Activated CD4-positive, alpha-beta memory T cell treated with anti-CD3 and anti-CD28 coated beads for 36 hours (primary cell): ENCODE results near the gene TMTC1. TPM values are rescaled to one million over a fixed set of nuclear protein-coding genes. Genes with fewer than 3 reads are reported as not detected.

Experiments
- CTCF ChIA-PET: fragments of 350-600 bp; sonication (Branson Sonifier 250); formaldehyde crosslinking; loops from one replicate; lab custom pipeline; 2021; ENCODE audit warnings: antibody characterized with exemption, inconsistent platforms; lab: Charles Lee
- POLR2A ChIA-PET: fragments of 350-600 bp; sonication (Branson Sonifier 250); formaldehyde crosslinking; loops from one replicate; lab custom pipeline; 2021; ENCODE audit warnings: antibody characterized with exemption; lab: Charles Lee
- DNase-seq: peaks from one replicate; pipeline ENCODE4 v3.0.0-alpha.2; 2020
- H3K27ac Mint-ChIP-seq: one replicate; pipeline ENCODE4 v1.8.0; 2021; ENCODE audit warnings: mixed read lengths
- H3K27me3 Mint-ChIP-seq: one replicate; pipeline ENCODE4 v1.8.0; 2021; ENCODE audit warnings: mixed read lengths
- H3K36me3 Mint-ChIP-seq: one replicate; pipeline ENCODE4 v1.8.0; 2021; ENCODE audit warnings: mixed read lengths
- H3K4me1 Mint-ChIP-seq: one replicate; pipeline ENCODE4 v1.8.0; 2021; ENCODE audit warnings: low read depth, mixed read lengths
- H3K4me3 Mint-ChIP-seq: one replicate; pipeline ENCODE4 v1.8.0; 2021; ENCODE audit warnings: mild to moderate bottlenecking, mixed read lengths
- H3K9me3 Mint-ChIP-seq: one replicate; pipeline ENCODE4 v1.8.0; 2021; ENCODE audit warnings: mixed read lengths
- intact Hi-C: fragments of 100-400 bp; cut with micrococcal nuclease; formaldehyde crosslinking; loops from one replicate; pipeline ENCODE4 v1.15.1; 2023
- total RNA-seq, 2 experiments: library from RNA; stranded (reverse); gene quantifications; one replicate each; pipeline ENCODE4 v1.2.3, GENCODE V29; 2021

Gene TMTC1
- total RNA-seq, 2 experiments from 2014 or later = 0.15 to 0.17 TPM

DNA sequence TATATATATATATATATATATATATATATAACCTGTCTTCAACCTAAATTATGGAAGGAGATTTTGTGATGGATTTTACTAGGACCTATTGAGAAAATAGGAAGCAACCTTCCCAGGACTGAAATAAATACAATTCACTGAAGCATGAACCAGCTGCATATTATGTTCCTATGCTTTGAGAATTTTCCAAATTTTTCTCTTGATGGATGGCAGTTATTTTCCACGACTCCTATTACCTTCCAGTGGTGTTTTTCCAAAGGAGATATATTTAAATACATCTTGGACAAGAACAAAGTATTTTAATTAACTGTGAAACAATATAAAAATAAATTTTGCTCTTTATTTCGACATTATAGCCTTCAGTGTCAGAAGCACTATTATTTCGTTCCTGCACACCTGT, 87.9 kb downstream of the TMTC1 start:
- CTCF ChIA-PET = no interaction called here
- Mint-ChIP-seq H3K4me3 (no peak overlapping the region), H3K9me3 (no peaks in the 10 kb centered on the region), H3K36me3 (no peaks in the 10 kb centered on the region), H3K4me1 (no peaks in the 10 kb centered on the region), H3K27ac (no peak overlapping the region), H3K27me3 (peaks cover 8% of the 10 kb centered on the region)
- POLR2A ChIA-PET = no interaction called here
- intact Hi-C loops = no loop called here
- DNase-seq = no peak

DNA sequence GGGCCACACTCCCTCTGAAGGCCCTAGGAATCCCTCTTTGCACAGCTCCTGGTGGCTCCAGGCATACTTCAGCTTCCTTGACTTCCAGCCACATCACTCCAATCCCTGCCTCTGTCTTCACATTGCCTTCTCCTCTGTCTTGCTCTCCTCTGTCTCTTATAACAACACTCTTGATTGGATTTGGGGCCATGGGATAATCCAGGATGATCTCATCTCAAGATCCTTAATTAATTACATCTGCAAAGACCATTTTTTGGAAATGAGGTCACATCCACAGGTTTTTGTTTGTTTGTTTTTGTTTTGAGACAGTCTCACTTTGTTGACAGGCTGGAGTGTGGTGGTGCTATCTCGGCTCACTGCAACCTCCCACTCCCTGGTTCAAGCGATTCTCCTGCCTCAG, 88.7 kb downstream of the TMTC1 start:
- ChIA-PET POLR2A (no interaction called here), CTCF (no interaction called here)
- Mint-ChIP-seq H3K27ac (no peak overlapping the region), H3K36me3 (no peaks in the 10 kb centered on the region), H3K27me3 (peaks cover 9% of the 10 kb centered on the region), H3K4me1 (no peaks in the 10 kb centered on the region), H3K9me3 (no peaks in the 10 kb centered on the region), H3K4me3 (no peak overlapping the region)
- intact Hi-C loops = no loop called here
- DNase-seq = no peak

DNA sequence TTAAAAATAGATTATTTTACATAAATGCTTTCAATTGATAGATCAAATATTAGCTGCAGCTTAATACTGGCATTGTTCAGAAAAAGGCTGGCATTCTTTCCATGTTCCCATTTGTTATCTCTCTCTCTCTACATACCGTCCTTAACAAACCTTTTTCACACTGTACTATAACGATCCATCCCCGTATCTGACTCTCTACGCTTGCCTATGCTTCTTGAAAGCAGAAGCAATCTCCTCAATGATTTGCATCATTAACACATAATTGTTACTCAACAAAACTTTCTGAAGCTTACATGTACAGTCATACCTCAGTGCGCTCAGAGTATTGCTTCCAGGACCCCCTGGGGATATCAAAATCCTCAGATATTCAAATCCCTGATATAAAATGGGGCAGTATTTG, 89.7 kb downstream of the TMTC1 start:
- ChIA-PET CTCF (no interaction called here), POLR2A (no interaction called here)
- H3K9me3 Mint-ChIP-seq = no peaks in the 10 kb centered on the region
- H3K27me3 Mint-ChIP-seq = peaks cover 9% of the 10 kb centered on the region
- H3K4me3 Mint-ChIP-seq = no peak overlapping the region
- no peaks in the 10 kb centered on the region for H3K4me1 Mint-ChIP-seq
- DNase-seq = no peak
- H3K36me3 Mint-ChIP-seq = no peaks in the 10 kb centered on the region
- intact Hi-C loops = no loop called here
- no peak overlapping the region for H3K27ac Mint-ChIP-seq

DNA sequence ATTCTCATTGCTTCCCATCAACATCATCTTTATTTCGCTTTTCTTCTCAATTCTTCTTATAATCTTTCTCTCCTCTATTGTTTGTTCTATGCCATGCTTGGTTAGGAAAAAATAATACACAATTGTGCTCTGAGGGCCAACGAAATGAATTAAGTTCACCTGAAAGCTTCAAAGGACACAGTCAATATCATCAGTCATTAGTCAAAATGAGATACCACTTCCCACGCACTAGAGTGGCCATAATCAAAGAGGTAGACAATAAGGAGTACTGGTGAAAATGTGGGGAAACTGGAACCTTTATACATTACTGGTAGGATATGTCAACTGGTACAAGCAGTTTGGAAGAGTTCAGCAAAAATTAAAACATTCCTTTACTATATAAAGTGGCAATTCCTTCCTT, 91.5 kb downstream of the TMTC1 start:
- POLR2A ChIA-PET = no interaction called here
- Mint-ChIP-seq H3K9me3 (no peaks in the 10 kb centered on the region), H3K4me3 (no peak overlapping the region), H3K27me3 (peaks cover 9% of the 10 kb centered on the region), H3K4me1 (no peaks in the 10 kb centered on the region), H3K36me3 (no peaks in the 10 kb centered on the region), H3K27ac (no peak overlapping the region)
- CTCF ChIA-PET = no interaction called here
- no peak for DNase-seq
- intact Hi-C loops = no loop called here

DNA sequence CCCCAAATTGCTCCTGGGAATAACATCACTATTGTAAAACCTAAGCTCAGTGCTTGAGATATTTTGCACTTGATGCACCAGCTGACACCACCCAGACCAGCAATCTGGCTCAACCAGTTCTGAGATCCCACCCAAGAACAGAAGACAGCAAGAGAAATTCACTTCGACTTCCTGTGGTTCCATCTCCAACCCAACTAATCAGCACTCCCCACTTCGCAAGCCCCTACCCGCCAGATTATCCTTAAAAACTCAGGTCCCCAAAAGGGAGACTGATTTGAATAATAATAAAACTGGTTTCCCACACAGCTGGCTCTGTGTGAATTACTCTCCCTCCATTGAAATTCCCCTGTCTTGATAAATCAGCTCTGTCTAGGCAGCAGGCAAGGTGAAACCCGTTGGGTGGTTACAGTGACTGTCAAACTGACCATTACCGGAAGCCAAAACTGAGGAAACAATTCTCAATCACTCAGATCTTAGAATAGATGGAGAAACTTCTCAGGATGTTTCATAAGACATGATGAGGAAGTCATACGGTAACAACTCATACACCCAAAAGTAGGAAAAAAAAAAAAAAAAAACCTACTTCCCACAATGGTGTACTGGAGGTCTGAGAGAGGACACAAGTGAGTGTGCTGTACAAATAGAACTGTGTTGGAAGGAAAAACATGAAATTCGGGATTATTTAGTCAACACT, 92.4 kb downstream of the TMTC1 start:
- ChIA-PET CTCF (no interaction called here), POLR2A (no interaction called here)
- Mint-ChIP-seq H3K27ac (no peak overlapping the region), H3K27me3 (peaks cover 11% of the 10 kb centered on the region), H3K36me3 (no peaks in the 10 kb centered on the region), H3K4me3 (no peak overlapping the region), H3K4me1 (no peaks in the 10 kb centered on the region), H3K9me3 (no peaks in the 10 kb centered on the region)
- intact Hi-C loops = no loop called here
- no peak for DNase-seq

DNA sequence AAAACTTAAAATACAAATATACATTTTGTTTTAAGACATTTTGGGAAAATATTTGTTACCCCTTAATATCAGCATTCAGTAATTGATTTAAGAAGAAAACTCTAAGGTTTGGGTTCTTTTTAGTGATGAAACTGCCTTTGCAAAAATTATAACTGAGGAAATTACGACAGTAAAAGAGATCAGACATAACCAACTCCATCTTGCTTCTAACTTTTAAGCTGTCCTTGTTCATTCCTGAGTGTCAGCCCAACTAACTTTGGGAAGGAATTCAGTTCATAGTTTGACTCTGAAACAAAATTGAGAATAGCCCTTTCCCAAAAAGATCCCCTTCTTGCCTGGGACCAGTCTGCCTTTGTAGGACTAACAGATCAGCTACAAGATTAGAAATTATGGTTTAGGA, 93.0 kb downstream of the TMTC1 start:
- POLR2A ChIA-PET = no interaction called here
- intact Hi-C loops = no loop called here
- Mint-ChIP-seq H3K4me3 (no peak overlapping the region), H3K9me3 (no peaks in the 10 kb centered on the region), H3K27me3 (peaks cover 11% of the 10 kb centered on the region), H3K4me1 (no peaks in the 10 kb centered on the region), H3K36me3 (no peaks in the 10 kb centered on the region), H3K27ac (no peak overlapping the region)
- CTCF ChIA-PET = no interaction called here
- no peak for DNase-seq

DNA sequence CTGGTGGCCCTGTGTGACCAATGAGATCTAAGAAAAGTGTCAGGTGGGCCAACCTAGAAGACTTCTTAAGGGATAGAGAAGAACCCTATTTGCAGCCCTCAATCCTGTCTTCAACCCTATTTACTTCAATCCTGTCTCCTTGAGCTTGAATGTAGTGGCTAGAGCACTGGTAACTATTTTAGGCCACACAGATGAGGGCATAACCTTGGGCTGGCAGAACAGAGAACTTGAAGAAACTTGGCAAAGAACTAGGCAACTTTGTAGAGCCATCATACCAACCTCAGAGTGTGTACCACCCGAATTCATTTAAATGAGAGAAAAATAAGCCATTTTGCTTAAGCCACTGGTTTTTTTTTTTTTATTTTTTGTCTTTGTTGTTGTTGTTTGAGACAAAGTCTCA, 94.8 kb downstream of the TMTC1 start:
- POLR2A ChIA-PET = no interaction called here
- CTCF ChIA-PET = no interaction called here
- no peaks in the 10 kb centered on the region for H3K9me3 Mint-ChIP-seq
- intact Hi-C loops = no loop called here
- peaks cover 11% of the 10 kb centered on the region for H3K27me3 Mint-ChIP-seq
- no peak for DNase-seq
- H3K4me3 Mint-ChIP-seq = no peak overlapping the region
- H3K27ac Mint-ChIP-seq = no peak overlapping the region
- no peaks in the 10 kb centered on the region for H3K36me3 Mint-ChIP-seq
- no peaks in the 10 kb centered on the region for H3K4me1 Mint-ChIP-seq

DNA sequence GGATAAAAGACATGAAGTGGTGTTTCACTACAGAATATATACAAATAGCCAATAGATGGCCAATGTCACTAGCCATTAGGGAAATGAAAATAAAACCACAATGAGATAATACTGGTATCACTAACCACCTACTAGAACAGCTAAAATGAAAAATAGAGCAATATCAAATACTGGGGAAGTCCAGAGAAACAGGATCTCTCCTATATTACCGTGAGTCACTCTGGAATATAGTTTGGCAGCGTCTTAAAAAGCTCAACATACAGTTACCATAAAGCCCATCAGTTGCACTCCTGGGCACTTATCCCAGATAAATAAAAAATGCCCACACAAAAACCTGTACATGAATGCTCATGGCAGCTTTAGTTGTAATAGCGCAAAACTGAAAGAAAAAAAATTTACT, 101.7 kb downstream of the TMTC1 start:
- Mint-ChIP-seq H3K36me3 (no peaks in the 10 kb centered on the region), H3K9me3 (no peaks in the 10 kb centered on the region), H3K27ac (no peak overlapping the region), H3K4me3 (no peak overlapping the region), H3K4me1 (no peaks in the 10 kb centered on the region), H3K27me3 (peaks cover 2% of the 10 kb centered on the region)
- POLR2A ChIA-PET = no interaction called here
- intact Hi-C loops = no loop called here
- CTCF ChIA-PET = no interaction called here
- DNase-seq = no peak

DNA sequence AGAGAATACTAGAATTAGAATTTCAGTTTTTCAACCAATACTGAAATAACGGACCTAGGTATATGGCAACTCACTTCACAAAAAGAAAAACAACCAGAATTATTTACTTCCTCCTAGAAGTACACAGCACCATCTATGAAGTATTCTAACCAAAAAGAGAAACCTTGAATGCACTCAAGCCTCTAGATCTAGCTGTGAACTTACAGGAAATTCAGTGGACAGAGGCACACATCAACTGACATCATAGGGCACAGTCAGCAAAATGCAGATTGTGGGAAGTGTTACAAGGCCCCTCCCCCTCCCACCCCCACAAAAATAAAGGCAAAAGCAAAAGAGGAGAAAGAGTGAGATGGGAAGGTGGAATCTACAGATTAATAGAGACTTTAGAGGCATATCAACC, 102.4 kb downstream of the TMTC1 start:
- no peaks in the 10 kb centered on the region for H3K27me3 Mint-ChIP-seq
- intact Hi-C loops = no loop called here

DNA sequence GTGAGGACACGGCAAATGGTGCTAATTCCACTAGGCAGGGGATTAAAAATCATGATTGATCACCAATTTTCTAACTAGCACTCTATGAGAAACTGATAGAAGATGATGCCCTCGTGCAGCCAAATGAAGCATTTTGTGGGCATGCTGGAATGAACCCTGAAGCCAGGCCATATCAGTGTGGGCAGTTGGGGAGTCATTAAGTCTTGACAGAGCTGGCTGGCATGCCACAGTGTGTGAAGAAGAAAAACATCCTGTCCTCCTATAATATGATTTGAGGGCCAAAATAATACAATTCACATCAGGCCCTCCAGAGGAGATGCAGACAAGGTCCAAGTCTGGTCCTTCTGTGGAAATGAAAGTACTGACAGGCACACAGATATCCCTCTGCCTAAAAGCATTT, 107.1 kb downstream of the TMTC1 start:
- no peak overlapping the region for H3K4me3 Mint-ChIP-seq
- no peaks in the 10 kb centered on the region for H3K36me3 Mint-ChIP-seq
- H3K27me3 Mint-ChIP-seq = no peaks in the 10 kb centered on the region
- no peaks in the 10 kb centered on the region for H3K9me3 Mint-ChIP-seq
- ChIA-PET CTCF (no interaction called here), POLR2A (no interaction called here)
- intact Hi-C loops = no loop called here
- DNase-seq = no peak
- H3K4me1 Mint-ChIP-seq = no peaks in the 10 kb centered on the region
- no peak overlapping the region for H3K27ac Mint-ChIP-seq

More for the DNA sequence above, 102.4 kb downstream of the TMTC1 start:
- POLR2A ChIA-PET = no interaction called here
- no peak for DNase-seq
- no peaks in the 10 kb centered on the region for H3K36me3 Mint-ChIP-seq
- CTCF ChIA-PET = no interaction called here
- no peaks in the 10 kb centered on the region for H3K4me1 Mint-ChIP-seq
- H3K9me3 Mint-ChIP-seq = no peaks in the 10 kb centered on the region
- no peak overlapping the region for H3K27ac Mint-ChIP-seq
- H3K4me3 Mint-ChIP-seq = no peak overlapping the region

DNA sequence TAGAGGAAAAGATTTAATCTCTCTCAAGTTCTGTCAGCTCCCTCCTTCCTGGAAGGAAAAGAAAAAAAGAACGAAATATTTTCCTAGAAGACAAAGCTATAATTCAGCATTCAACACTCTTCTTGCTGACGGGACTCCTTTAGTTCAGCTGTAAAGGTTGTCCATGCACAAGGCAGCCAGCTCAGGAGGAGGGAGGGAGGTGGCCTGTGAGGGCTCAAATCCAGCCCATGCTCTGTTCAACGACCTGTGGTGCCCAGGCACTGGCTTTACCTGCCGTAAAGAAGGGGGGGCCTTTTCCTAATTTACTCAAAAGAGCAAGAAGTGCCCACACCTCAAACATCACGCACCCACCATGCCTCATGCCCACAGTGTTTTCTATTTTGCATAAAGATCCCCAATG, 109.3 kb downstream of the TMTC1 start:
- Mint-ChIP-seq H3K27me3 (no peaks in the 10 kb centered on the region), H3K4me1 (no peaks in the 10 kb centered on the region), H3K9me3 (no peaks in the 10 kb centered on the region), H3K36me3 (no peaks in the 10 kb centered on the region), H3K4me3 (no peak overlapping the region), H3K27ac (no peak overlapping the region)
- DNase-seq = no peak
- intact Hi-C loops = no loop called here
- CTCF ChIA-PET = no interaction called here
- POLR2A ChIA-PET = no interaction called here

DNA sequence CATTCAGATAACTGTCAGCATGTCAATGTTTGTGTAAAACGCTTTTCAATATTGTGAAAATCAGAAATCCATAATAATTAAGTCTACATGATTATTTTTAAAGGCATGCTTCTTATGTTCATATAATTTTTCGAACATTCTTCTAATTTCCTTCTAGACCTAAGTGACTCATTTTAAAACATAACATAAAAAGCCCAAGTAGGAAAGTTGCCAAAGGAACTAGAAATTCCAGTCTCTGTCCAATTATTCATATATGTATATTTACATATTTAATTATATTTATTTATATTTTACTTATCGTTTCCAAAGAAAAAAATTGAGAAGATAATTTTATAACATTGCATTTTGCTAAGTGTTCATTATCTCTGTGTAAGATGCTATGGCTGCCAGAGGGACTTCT, 110.4 kb downstream of the TMTC1 start:
- Mint-ChIP-seq H3K4me1 (no peaks in the 10 kb centered on the region), H3K36me3 (no peaks in the 10 kb centered on the region), H3K9me3 (no peaks in the 10 kb centered on the region), H3K27ac (no peak overlapping the region), H3K4me3 (no peak overlapping the region), H3K27me3 (no peaks in the 10 kb centered on the region)
- ChIA-PET CTCF (no interaction called here), POLR2A (no interaction called here)
- no peak for DNase-seq
- intact Hi-C loops = no loop called here

DNA sequence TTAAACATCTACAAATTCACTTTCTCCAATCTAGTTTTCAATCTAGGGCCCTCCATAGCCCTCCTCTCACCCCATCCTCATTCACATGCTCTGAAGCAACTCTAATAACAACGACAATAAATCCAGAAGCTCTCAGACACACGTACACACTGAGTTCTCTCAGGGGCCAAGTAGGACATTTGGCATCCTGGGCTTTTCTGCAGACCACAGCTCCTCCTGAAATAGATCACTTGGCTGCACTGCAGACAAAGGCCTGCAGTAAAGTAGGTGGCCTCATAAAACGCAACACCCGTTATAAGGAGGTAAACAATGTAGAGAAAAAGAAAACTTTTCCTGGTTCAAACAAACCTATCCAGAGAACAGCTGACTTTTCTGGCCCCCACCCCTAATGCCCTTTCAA, 111.2 kb downstream of the TMTC1 start:
- Mint-ChIP-seq H3K4me1 (no peaks in the 10 kb centered on the region), H3K36me3 (no peaks in the 10 kb centered on the region), H3K9me3 (no peaks in the 10 kb centered on the region), H3K4me3 (no peak overlapping the region), H3K27ac (no peak overlapping the region), H3K27me3 (no peaks in the 10 kb centered on the region)
- DNase-seq = no peak
- POLR2A ChIA-PET = no interaction called here
- intact Hi-C loops = no loop called here
- CTCF ChIA-PET = no interaction called here
